CD4-positive, alpha-beta T cell treated with Interleukin-4 for 4 hours (primary cell): ENCODE data around the gene PRDM16.

Experiments used
- DNase-seq: peaks from one replicate; pipeline ENCODE4 v3.0.0-alpha.2; 2020

The PRDM16 gene

GRCh38 chr1:3128431-3129132, 59.6 kb downstream of the PRDM16 start:
- no peak for DNase-seq

- no peak for DNase-seq
These were observed 60.1 kb downstream of the PRDM16 start for GRCh38 chr1:3129133-3129490.

GRCh38 chr1:3130268-3130667, 61.3 kb downstream of the PRDM16 start:
- no peak for DNase-seq

- DNase-seq, result no peak
These were observed 63.7 kb downstream of the PRDM16 start for GRCh38 chr1:3132660-3133059.

GRCh38 chr1:3133686-3134085, 64.7 kb downstream of the PRDM16 start:
- no peak for DNase-seq

GRCh38 chr1:3134381-3135072, 65.5 kb downstream of the PRDM16 start:
- no peak for DNase-seq

GRCh38 chr1:3135073-3135702, 66.2 kb downstream of the PRDM16 start:
- no peak for DNase-seq

GRCh38 chr1:3135744-3136455, 66.9 kb downstream of the PRDM16 start:
- DNase-seq, result no peak

- DNase-seq, result no peak
These were observed 67.5 kb downstream of the PRDM16 start for GRCh38 chr1:3136532-3136931.

- DNase-seq, result no peak
These were observed 68.4 kb downstream of the PRDM16 start for GRCh38 chr1:3137111-3138100.

- no peak for DNase-seq
These were observed 69.7 kb downstream of the PRDM16 start for GRCh38 chr1:3138623-3139151.

- DNase-seq, result no peak
These were observed 70.4 kb downstream of the PRDM16 start for GRCh38 chr1:3139451-3139852.

GRCh38 chr1:3139871-3140361, 70.9 kb downstream of the PRDM16 start:
- DNase-seq, result no peak

- no peak for DNase-seq
These were observed 71.4 kb downstream of the PRDM16 start for GRCh38 chr1:3140437-3140836.

- no peak for DNase-seq
These were observed 72.1 kb downstream of the PRDM16 start for GRCh38 chr1:3141129-3141528.

GRCh38 chr1:3141836-3142235, 72.8 kb downstream of the PRDM16 start:
- no peak for DNase-seq

- DNase-seq, result no peak
These were observed 73.2 kb downstream of the PRDM16 start for GRCh38 chr1:3142236-3142635.

GRCh38 chr1:3142751-3143150, 73.7 kb downstream of the PRDM16 start:
- DNase-seq, result no peak

- no peak for DNase-seq
These were observed 76.7 kb downstream of the PRDM16 start for GRCh38 chr1:3145532-3146325.

- no peak for DNase-seq
These were observed 77.5 kb downstream of the PRDM16 start for GRCh38 chr1:3146458-3146857.

GRCh38 chr1:3146907-3147306, 77.9 kb downstream of the PRDM16 start:
- no peak for DNase-seq
